Ramos (cell line): Measurements from ENCODE around the gene AKT3.

Experiments
- in situ Hi-C: fragments of 300-500 bp; cut with MboI; formaldehyde crosslinking; loops from one replicate; pipeline ENCODE4 v1.14.3; 2022; ENCODE audit warnings: low sequenced_read_pairs; ENCODE audit not compliant: unreplicated experiment

AKT3 gene

GRCh38 chr1:243738020-243738419 is 112.0 kb downstream of the AKT3 start:
- in situ Hi-C loops, result no loop called here

- in situ Hi-C loops, result no loop called here
Measured at GRCh38 chr1:243735457-243735856, 114.6 kb downstream of the AKT3 start.

DNA sequence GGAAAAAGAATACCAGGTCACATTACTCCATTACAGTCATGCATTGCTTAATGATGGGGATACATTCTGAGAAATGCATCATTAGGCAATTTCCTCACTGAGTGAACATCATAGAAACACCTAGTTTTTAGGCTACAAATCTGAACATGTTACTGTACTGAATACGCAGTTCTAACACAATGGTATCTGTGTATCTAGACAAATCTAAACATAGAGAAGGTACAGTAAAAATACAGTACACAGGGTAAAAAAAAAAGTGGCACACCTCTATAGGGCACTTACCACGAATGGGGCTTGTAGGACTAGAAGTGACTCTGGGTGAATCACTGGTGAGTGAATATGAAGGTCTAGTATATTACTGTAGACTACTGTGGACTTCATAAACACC is 115.7 kb downstream of the AKT3 start:
- in situ Hi-C loops, result no loop called here

DNA sequence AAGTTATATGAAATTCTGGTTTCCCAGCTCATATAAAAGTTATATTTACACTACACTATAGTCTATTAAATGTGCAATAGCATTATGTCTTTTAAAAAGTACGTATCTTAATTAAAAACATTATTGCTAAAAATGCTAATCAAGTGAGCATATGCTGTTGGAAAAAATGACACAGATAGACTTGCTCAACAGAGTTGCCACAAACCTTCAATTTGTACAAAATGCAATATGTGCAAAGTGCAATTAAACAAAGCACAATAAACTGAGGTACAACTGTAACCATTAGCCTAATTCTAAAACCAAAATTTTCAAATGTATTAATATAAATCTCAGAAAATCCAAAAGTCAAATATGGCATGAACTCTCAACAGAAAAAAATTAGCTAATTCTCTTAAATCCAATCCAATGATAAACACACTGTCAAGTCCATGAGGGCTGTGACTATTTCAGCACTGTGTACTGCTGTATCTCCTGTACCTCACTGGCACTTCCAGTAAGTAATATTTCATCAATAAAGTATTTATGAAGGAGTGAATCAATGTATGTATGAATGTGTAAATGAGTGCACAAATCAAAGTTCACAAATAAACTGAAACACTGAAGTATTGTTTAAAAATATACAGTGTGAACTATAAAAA is 116.3 kb downstream of the AKT3 start:
- in situ Hi-C loops, result no loop called here

- in situ Hi-C loops, result no loop called here
Measured at GRCh38 chr1:243732637-243733036, 117.4 kb downstream of the AKT3 start.

- in situ Hi-C loops, result no loop called here
Measured at GRCh38 chr1:243731974-243732625, 117.9 kb downstream of the AKT3 start.

DNA sequence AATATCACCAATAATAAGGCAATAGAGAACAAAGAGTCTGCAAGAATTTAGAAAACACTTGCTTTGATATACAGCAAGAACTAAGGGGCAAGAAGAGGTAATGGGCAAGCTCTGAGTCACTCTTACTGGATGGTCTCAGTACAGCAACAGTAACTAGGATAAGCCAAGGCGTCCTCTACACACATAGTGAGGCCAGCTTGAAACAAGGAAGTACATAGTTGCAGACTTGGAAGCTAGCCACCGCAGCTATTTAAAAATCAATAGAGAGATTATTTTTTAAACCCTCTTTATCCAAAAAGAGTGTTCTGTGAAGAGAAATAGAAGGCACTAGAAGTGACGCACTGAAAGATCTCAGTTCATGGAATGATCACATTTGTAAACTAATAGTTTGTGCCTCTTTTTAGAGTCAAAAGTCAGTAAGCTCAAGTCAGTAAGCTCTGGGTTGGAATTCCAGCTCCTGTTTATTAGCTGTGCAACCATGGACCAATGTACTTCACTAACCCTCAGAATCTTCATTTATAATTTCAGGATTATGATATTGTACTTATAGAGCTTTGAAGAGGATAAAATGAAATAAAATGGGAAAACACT is 118.6 kb downstream of the AKT3 start:
- in situ Hi-C loops, result no loop called here

- in situ Hi-C loops, result no loop called here
Measured at GRCh38 chr1:243730487-243731150, 119.4 kb downstream of the AKT3 start.

DNA sequence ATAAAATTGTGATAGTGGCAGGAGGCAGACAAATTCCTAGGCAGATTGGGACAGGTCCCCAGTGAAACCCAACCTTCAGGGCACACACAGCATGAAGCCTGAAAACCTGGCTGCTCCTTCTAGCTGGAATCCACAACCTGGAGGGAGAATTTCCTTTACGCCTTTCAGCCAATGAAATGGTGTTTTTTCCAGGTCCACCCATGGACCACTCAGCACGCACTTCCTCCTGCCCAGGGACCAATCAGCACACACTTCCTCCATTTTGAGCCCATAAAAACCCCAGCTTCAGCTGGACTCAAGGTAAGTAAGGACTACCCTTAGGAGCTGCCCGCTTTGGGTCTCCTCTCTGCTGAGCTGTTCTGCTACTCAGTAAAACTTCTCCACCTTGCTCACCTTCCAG is 120.1 kb downstream of the AKT3 start:
- in situ Hi-C loops, result no loop called here

DNA sequence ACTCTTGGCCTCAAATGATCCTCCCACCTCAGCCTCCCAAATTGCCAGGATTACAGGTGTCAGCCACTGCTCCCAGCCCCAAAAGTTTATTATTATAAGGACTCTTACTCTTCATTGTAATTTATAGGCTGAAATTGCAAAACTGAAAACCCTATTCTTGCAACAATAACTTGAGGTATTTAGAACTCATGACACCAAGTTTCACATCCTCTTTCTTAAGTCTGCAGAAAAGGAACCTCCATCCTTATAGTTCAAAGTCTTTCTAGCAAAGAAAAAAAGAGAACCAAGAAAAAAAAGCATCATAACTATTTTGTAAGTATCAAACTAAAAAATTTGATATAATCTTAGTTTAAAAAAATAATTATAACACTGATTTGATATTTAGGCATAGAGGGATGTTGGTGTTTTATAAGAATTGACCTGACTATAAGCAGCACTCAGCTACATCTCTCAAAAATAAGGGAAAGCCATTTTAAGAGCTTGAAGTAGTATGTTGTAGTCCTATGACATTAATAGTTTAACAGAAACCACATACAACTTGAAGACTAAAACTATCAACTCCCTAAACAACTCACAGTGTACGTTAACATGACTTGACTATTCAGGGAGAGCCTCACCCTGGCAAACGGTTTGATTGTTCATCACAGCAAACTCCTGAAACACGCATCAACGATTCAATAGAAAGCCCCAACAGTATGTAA is 122.4 kb downstream of the AKT3 start:
- in situ Hi-C loops, result no loop called here

GRCh38 chr1:243726806-243727502 is 123.1 kb downstream of the AKT3 start:
- in situ Hi-C loops, result no loop called here

GRCh38 chr1:243725846-243726245 is 124.2 kb downstream of the AKT3 start:
- in situ Hi-C loops, result no loop called here

- in situ Hi-C loops, result no loop called here
Measured at GRCh38 chr1:243725075-243725474, 125.0 kb downstream of the AKT3 start.

DNA sequence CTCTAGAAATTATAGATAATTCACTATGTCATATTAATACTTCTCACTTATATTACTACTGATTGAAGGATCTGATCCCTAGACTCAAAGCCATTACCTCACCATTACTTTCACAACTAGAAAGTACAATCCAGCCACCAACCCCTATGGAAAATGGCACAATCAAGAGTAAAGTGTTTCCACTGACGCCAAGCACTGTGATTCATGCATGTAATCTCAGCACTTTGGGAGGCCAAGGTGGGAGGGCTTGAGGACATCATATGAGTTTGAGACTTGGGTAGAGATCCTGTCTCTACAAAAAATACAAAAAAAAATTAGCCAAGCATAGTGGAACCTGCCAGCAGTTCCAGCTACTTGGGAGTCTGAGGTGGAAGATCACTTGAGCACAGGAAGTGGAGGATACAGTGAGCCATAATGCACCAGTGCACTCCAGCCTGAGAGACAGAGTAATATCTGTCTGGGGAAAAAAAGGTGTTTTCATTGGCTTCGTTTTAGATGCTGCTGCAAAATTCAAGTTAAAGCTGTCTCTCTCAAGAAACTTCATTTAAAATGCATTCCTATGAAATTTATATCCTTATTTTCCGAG is 126.5 kb downstream of the AKT3 start:
- in situ Hi-C loops, result no loop called here

DNA sequence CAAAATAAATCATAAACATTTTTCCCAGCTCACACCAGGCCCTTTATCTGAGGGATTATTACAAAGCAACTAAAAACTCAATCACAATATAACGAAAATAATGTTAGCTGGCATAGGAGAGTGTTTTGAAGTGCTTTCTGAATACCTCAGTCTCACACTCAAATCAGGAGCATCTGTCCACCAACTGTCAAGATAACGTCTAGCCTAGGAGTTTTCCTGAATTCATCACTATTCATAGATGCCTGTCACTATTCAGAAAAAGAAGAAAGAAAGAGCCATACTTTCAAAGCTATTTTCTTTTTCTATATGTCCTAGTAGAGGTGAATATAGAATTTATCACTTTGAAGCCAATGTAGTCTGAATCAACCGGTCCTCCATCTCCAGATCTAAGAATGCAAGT is 127.0 kb downstream of the AKT3 start:
- in situ Hi-C loops, result no loop called here

DNA sequence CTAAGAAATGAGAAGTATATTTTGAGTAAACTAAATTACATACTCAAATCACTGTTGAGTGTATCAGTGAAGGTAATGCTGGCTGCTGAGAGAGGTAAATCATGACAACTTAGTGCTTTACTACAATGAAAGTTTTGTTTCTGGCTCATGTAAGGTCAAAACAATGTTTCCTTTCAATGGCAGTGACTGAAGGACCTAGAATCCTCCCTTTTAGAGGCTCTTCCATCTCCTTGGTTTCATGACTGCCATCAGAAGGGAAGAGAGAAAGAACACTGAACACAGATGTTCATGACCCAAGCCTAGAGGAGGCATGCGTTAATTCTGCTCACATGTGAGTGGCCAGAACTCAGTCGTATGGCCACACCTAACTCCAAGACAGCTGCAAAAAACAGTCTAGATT is 130.6 kb downstream of the AKT3 start:
- in situ Hi-C loops, result no loop called here

GRCh38 chr1:243718893-243719292 is 131.2 kb downstream of the AKT3 start:
- in situ Hi-C loops, result no loop called here

- in situ Hi-C loops, result no loop called here
Measured at GRCh38 chr1:243718022-243718421, 132.0 kb downstream of the AKT3 start.

- in situ Hi-C loops, result no loop called here
Measured at GRCh38 chr1:243716906-243717305, 133.1 kb downstream of the AKT3 start.

DNA sequence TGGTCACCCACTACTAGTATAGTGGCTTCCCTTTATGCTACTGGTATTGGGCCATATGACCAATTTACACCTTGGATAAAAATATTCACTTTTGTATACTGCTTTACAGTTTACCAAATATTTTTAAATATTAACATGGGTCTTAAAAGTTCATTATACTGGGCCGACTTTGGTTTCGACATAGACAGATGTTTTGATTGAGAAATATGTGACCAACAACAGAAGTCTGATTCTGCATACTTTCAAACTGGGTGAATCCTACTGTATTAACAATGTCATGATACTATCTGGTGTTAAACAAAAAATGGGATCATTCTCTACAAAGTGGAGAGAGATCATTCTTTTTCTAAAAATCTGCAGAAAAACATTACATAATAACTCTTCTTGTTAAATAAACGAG is 134.8 kb downstream of the AKT3 start:
- in situ Hi-C loops, result no loop called here
